Dedifferentiated amniotic fluid mesenchymal stem cell (primary cell): Measurements from ENCODE around the gene SLC6A6.
A peak's percentile ranks its signal among the peaks of the same experiment; 100 is the strongest.

Experiments used
- DNase-seq: peaks from one replicate; pipeline ENCODE4 v3.0.0-alpha.2; 2016; ENCODE audit errors: extremely low spot score

The SLC6A6 gene

DNA sequence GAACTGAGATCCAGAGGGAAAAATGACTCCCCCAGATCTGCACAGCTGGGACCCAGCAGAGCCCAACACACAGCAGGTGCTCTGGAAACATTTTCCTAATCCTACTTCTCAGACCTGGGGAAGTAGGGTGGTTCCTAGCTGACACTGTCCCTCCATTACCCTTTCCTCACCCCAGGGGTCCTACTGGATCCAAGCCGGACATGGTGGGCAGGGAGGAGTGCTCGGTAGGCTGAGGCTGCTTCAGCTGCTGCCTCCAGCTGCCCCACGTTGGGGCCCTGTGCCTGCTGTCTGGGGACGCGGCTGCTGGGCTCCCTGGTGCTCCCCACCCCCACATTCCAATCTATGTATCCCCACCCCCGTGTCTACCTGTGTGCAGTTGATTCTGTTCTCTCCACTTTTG, 29.8 kb upstream of the SLC6A6 start:
- no peak for DNase-seq

DNA sequence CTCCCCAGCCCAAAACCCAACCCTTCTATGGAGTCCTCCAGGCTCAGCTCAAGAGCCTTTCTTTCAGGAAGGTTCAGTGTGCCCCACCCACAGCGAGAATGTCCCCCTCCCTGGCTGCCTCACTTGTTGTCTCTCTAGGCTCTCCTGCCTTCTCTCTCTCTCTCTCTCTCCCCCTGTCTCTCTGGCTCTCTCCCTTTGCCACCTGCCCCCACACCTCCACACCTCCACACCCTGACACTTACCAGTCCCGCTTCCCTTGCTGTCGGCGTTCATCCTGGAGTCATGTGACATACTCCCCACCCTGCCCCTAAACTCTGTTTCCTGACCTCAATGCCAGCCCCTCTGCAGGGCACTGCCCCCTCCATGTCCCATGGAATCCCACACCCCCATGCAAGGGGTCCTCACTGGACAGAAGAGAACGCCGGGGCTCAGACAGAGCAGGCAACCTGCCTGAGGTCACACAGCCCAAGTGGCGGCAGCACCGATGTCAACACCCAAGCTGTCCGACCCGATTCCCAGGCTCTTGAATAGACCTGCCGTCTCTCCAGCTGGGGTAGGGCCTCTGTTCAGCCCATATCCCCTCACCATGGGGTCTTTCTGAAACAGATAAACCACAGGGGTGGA, 28.5 kb upstream of the SLC6A6 start:
- no peak for DNase-seq

DNA sequence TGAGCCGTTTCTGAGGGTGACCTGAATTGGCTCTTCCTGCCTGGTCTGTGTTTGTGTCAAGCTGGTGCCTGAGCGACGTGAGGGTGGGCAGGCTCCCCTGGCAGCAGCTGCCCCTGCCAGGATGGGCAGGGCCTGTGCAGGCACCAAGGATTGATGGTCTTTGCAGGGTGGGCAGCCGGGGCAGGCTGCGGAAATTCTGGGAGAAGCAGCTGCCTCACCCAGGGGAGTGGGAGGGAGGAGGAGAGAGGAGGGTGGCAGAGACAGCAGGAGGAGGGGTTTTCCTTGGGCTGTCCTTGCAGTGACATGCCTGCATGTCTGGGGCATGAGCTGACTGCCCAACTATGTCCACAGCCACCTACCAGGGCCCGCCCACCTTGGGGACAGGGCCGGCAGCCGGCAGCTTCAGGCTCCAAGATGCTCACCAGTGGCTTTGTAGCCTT, 27.9 kb upstream of the SLC6A6 start:
- DNase-seq = no peak

DNA sequence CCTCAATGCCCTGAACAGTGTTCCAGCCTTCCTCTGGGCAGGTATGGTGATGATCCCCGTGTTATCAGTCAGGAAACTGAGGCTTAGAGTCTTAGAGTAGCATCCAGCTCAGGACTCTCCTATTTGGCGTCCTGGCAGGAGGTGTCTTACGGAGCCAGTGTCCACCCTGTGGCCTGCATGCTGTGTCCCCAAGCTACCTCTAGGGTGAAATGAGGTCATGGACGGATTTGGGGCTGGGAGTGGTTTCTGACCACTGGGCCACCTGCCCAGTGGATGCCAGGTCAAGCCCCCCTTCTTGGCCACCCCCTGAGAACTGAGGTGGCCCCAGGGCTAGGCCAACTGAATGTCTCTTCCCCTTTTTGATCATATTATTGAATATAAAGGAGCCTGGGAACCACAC, 27.2 kb upstream of the SLC6A6 start:
- DNase-seq = no peak

DNA sequence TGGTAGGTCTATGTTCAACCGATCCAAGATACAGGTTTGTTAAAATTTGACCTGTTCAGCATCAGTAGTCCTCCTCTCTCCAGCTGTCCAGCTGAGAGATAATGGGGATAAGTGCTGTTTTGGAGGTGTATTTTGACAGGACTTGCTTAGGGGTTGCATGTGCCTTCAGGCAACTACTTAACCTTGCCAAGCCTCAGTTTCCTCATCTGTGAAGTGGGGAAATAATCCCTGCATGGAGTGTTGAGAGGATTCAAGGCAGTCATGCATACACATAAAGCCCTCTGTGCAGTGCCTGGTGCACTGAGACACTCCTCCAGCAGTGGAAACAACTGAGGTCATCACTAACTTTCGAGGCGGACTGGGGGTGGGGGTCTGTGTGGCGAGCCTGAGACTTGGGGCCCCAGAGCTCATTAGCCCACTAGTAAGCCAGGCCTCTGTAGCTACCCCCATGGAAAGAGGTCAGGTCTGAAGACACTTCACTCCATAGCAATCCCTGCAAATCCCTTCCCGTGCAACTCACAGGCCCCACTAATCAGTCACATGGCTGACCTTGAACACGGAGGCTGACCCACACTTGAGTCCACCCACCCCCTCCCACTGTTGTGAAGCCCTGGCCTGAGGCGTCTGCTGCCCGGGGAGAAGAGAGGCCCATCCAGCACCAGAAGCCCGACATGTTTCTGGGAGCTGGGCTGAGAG, 25.9 kb upstream of the SLC6A6 start:
- no peak for DNase-seq

DNA sequence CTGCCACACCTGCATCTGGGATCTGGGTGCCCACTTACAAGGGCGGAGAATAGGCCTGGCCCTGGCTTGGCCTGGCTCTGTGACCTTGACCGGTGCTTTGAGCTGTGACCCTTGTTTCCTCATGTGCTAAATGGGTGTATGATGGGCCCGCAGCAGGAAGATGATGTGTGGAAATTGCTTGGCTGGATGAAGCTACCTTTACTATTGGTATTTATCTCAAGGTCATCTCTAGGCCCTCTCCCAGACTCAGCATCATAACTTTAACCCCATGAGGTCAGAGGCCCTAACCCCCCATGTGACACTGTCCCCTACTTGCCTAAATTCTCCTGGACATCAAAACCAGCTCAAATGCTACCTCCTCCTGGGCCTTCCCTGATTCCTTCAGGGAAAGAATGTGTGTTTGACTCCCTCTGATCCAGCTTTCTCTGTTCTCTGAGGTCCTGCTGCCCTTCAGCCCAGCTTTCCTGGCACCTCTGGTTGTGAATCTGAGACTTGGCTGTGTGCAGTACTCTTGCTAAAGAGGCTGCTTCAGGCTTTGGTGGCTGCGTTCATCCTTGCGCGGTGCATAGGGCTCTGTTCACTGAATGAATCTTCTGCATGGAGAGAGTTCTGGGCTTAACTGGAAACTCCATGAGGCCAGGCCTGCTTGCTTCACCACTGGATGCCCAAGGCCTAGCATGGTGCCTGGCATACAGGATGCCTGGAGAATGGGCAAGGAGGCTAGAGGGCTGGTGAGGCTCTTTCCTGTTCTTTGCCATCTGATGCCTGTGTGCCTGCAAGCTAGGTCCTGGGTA, 25.2 kb upstream of the SLC6A6 start:
- no peak for DNase-seq

DNA sequence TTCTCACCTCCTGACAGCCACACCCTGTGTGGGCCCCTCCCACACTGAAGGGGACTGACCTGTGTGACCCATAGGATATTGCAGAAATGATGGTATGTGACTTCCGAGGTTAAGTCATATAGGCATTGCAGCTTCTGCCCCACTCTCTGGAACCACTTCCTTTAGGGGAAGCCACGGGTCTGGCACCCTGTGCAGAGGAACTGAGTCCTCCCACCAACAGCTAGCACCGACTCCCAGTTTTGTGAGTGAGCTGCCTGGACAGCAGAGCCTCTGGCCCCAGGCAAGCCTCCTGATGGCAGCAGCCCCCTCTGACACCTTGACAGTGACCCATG, 24.6 kb upstream of the SLC6A6 start:
- no peak for DNase-seq

DNA sequence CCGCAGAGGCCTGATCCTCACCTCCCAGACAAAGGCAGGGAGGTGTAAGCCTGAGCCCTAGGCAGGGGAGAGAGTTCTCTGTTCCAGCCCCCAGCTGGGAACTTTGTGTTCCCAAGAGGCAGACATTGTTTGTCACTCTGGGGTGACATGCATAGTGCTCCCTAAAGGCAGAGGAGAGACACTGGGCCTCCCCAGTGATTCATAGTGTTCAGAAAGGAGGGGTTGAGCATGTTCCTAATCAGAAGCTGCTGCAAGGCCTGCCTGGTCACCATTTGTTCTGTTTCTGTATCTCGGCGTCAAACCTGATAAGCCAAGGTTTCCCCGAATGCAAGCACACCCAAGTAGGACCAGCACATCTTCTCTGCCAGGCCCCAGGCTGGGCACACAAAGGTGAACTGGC, 24.0 kb upstream of the SLC6A6 start:
- DNase-seq = no peak

DNA sequence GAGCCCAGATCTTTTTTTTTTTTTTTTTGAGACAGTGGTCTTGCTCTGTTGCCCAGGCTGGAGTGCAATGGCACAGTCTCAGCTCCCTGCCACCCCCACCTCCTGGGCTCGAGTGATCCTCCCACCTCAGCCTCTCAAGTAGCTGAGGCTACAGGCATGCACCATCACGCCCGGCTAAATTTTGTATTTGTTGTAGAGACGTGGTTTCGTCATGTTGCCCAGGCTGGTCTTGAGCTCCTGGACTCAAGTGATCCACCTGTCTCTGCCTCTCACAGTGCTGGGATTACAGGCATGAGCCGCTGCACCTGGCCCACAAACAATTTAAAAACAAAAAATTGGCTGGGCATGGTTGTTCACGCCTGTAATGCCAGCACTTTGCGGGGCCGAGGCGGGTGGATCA, 22.6 kb upstream of the SLC6A6 start:
- DNase-seq = no peak

DNA sequence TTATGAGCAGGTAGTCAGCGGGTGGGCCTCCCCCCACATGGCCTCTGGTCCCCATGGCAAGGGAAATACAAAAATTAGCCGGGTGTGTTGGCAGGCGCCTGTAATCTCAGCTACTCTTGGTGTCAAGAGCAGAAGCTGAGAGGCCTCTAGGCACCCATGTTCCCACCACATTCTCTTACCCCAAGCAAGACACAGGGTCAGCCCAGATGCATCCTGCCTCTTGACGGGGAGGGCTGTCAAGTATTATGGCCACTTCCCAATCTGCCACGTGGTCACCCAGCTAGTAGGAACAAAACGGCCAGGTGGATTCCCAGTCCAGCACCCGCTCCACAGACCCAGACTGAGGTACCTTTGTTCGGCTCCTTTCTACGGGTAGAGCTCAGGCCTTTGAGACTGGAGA, 16.2 kb upstream of the SLC6A6 start:
- DNase-seq = no peak

DNA sequence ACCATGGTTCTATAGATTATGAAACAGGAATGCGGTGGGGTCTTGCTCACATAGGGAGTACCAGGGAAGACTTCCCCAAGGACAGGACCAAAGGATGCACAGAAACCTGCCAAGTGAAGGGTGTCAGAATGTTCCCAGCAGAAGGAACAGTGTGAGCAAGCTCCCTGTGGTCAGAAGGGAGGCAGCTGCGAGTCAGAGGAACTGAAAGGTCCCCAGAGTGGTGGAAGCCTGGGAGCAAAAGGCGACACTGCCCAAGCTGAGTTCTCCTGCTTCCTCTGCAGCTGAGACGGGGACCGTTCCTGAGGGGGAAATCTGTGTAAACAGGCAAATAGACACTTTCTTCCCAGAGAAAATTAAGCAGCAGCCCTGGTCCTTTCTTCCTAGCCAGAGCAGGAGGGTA, 14.2 kb upstream of the SLC6A6 start:
- no peak for DNase-seq

DNA sequence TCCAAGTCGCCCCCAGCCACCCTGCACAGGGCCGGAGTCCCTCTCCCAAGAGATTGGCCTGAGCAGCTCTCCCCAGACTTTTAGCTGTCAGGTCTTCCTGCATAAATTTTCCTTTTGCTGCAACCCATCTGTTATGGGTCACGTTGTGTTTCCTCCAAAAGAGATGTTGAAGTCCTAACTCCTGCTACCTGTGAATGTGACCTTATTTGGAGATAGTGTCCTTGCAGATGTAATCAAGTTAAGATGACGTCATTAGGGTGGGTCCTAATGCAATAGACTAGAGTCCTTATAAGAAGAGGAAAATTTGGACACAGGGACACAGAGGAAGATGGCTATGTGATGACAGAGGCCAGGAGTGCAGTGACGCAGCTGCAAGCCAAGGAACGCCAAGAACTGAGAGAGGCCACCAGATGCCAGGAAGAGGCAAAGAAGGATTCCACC, 13.2 kb upstream of the SLC6A6 start:
- DNase-seq = no peak

DNA sequence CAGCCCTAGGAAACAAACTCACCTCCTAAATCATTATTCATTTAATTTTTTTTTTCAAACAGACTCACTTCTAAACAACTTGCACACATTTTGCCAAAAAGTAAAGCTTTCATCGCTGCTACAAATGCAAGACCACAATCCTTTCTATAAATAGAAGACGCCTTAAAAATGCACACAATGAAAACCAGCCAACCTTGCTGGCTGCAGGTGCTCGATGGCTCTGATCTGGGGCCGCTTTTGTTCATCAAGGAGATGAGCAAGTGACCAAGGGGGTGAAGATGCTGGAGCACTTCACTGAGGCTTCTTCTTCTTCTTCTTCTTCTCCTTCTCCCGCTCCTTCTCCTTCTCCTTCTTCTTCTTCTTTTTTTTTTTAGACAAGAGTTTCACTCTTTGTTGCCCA, 12.7 kb upstream of the SLC6A6 start:
- DNase-seq = no peak

DNA sequence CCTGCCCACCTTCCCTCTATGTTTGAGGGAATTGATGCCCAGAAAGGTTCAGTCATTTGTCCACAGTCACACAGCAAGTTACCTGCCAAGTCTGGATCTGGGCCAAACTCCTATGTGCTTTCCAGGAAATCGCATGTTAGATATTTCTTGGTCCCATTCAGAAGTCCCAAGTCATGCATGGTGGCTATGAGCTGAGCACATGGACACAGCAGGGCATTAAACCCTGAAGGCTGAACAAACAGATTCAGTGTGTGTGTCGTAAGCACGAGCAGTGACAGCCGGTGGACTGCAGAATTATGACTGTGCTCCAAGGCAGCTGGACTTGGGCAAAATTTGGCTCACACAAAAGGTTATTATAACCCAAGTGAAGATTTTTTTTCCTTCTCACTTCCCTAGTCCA, 11.4 kb upstream of the SLC6A6 start:
- DNase-seq = peak; percentile 87

DNA sequence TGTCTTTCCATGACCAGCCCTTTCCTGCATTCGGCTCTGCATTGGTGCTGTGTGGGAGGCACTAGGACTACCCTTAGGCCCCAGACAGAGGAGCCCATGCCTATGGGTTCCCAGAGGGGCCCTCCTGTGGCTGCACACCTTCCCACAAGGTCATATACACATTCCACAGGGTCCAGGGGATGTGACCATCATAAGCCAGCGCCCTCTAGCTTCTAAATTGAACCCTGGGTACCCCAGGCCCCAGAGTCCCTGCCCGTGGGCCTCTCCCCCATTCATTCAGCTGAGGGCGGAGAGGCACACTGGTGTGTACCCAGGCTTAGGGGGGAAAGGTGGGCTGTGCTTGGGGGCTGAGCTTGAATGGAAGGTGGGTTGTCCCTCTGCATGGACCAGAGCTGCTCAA, 10.2 kb upstream of the SLC6A6 start:
- no peak for DNase-seq

DNA sequence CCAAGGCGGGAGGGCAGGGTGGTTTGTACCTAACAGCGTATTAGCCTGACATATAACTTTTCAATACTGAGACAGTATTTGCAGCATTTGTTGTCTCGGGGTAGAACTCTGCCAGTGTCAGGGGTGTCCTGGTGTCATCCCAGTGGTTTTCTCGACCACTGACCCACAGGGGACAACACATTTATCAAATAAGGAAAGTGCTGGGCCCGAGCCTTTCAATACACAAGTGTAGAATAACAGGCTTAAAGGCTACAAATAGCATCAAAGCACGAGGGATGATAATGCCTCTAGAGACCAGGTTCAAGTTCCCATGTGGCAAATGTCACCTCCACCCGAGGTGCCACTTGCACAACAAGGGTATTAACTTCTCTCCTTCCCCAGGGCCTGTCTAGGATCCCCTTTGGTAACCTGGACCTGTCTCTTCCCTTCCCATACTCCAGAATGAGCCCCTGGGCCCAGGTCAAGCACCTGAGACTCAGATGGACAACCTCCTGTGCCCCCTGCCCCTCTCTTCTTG, 9.5 kb upstream of the SLC6A6 start:
- DNase-seq = no peak

DNA sequence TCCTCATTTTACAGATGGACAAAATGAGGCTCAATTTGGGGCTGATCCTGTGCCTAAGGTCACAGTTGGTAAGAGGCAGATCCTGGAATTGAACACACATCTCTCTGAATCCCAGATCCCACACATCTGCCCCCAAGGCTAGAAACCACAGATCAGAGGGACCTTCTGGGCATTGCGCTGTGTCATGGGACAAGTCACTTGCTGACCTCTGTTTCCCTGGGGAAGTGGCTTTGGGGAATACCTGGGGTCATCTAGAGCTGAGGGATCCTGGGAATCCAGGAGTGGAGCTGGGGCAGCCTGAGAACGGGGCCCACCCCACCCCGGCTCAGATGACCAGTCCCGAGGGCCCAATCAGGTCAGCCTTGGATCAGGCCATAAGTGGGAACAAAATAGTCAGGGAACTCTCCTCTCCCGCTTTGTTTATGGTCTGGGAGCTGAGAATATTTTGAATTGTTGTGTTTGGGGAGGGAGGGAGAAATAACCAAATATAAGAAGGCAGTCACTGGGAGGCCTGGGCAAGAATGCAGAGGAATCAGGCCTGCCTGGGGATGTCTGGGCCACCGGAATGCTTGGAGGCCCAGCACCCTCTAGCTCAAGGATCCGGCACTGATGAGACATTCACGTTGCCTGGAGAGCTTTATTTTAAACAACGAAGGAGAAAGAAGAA, 8.8 kb upstream of the SLC6A6 start:
- DNase-seq = peak; percentile 72

DNA sequence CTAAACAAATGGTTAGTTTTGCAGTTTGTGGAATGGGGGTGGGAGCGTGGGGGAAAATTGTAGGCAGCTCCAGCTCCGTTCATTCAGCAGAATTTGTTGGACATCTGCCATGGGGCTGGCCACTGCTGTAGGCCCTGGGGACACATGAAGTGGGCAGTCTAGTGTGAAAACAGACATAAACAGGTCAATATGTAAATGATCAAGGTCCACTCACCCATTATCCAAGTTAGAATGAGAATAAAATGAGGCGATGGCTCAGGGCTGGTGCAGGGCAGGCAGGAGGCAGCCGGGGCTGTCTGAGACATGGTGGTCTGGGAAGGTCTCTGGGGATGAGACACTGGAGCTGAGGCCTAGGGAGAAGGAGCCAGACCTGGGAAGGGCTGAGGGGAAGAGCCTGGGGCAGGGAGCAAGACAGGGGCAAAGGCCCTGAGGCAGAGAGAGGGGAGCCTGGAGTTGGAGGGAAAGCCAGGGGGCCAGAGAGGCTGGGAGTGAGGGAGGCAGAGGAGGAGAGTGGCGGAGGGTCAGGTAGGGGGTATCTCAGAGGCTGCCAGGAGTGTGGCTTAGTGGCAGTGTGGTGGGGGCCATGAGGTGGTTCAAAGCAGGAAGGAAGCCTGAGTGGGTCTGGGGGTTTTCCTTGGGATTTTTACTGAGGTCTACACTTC, 6.2 kb upstream of the SLC6A6 start:
- DNase-seq = no peak

DNA sequence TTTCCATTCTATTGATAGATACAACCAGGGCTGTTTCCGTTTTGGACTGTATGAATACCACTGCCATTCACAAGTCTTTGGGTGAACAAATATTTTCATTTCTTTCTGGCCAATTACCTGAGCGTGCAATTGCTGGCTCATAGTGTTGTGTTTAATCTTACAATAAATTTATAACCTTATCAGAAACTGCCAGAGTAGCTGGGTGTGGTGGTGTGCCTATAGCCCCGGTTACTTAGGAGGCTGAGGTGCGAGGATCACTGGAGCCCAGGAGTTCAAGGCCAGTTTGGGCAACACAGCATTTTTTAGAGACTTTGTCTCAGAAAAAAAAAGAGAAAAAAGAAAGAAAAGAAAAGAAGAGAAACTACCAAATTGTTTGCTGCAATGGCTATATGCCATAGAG, 5.4 kb upstream of the SLC6A6 start:
- DNase-seq = no peak

DNA sequence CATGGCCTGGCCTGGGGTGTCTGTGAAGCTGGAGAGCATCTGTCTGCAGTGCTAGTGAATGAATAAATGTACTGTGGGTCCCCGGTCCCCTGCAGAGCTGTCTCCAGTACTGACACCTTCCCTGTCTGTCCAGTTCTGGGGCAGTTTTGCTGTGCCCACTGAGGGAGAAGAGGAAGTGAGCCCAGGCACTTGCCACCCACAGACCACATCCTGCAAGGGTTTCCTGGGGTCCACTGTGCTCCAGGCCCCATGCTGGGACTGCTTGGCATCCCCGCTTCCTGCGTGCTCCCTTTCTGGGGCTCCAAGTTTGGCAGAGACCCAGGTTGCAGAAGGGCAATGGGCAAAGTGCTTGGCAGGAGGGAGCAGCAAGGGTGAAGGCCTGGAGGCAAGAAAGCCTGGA, 4.9 kb upstream of the SLC6A6 start:
- no peak for DNase-seq

DNA sequence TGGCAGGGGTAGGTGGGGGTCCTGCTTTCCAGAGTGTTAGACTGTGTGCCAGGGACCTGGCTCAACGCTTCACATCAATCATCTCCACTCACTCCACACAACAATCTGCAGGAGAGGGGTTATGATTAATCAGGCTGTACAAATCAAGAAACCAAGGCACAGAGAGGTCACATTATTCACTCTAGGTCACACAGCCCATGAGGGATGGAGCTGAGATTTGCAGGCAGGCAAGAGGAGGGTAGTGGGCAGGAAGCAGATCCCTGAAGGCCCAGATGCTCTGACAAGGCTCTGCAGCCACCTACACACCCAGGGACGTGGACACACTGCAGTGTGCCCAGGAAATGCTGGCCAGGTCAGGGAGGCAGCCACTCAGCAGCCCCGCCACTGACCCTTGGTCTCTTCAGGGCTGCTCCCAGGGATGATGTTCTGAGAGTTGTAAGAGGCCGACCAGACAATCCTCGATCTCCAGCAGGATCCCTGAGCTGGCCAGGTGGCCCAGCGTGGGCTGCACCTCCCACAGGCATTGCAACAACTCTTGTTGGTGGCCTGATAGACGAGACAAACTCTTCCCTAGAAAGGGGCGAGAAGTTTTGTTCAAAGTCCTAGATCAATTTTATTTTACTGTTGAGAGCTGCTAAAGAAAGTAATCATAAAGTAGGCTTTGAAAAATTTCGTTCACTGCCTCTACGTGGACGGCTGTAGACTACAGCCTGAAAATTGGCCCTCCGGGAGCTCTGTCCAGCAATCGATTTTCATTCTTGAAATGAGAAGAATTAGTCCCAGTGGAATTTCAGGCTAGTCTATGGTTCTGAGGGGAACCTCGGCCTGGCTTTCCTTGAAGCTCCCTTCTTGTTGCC, 4.2 kb upstream of the SLC6A6 start:
- DNase-seq = no peak
